H54 (cell line): ENCODE results near the gene ATG9A.

Experiments used
- DNase-seq: peaks from one replicate; pipeline ENCODE4 v3.0.0; 2011; ENCODE audit warnings: low spot score, mixed read lengths; ENCODE audit not compliant: insufficient read length
- FAIRE-seq: peaks from 3 replicates; lab custom pipeline; 2011; peaks lifted over from hg19 to GRCh38; lab: Jason Lieb, UNC
- POLR2A ChIP-seq: IDR thresholded peaks from 2 replicates; pipeline ENCODE4 v1.6.1; 2011; ENCODE audit warnings: low read depth, mild to moderate bottlenecking, low read length

Gene ATG9A

GRCh38 chr2:219199470-219200211 lies 29.8 kb downstream of the ATG9A start:
- no peak for TF ChIP-seq POLR2A
- FAIRE-seq (no peak), DNase-seq (no peak)

DNA sequence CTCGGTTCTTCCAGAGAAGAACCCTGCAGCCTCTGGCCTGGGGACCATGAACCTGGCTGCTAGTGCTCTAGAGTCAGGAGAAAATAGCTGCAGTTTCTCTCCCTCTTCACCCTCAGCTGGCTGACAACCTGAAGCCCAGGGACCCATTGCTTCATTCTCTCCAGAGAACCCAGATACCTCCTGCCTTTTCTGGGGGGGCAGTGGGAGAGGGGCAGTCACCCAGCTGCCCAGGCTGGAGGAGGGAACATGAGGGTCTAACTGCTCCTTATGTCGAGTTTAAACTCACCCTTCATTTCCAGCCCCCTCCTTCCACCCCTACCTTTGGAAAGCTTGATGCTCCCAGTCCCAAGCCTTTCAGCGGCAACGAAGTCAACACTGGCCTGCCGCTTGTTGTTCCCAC lies 30.5 kb downstream of the ATG9A start:
- no peak for TF ChIP-seq POLR2A
- DNase-seq (no peak), FAIRE-seq (no peak)

DNA sequence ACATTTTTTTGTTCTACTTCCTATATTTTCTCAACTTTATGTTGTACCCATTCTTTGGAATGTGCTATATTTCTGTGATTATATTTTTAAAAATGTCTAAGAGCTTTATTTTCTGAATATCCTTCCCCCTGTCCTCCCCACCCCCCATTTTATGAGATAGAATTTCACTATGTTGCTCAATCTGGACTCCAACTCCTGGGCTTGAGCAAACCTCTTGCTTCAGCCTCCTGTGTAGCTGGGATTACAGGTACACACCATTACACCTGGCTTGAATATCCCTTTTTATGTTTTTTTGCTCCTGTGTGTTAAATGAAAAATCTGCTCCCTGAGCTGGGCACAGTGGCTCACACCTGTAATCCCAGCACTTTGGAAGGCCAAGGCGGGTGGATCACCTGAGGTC lies 32.0 kb downstream of the ATG9A start:
- DNase-seq (no peak), FAIRE-seq (no peak)
- TF ChIP-seq POLR2A, result no peak

GRCh38 chr2:219186754-219187456 lies 42.5 kb downstream of the ATG9A start:
- no peak for DNase-seq
- no peak for TF ChIP-seq POLR2A
- no peak for FAIRE-seq

DNA sequence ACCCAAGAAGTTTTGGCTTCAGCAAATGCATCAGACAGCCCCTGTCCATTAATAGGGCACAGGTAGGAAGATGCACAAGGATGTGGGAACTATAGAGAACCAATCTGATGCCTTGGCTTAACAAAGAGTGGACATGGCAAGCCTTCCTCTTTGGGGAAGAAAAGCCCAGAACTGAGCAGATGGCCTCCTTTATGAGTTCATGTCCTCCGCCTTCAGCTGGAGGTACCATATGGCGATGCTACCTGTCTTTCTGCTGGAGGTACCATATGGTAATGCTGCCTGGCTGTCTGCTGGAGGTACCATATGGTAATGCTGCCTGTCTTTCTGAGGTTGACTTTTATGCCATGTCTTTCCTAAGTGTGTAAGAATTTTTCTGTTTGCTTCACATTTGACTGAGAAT lies 45.3 kb downstream of the ATG9A start:
- TF ChIP-seq POLR2A, result no peak
- FAIRE-seq, result no peak
- DNase-seq, result no peak

DNA sequence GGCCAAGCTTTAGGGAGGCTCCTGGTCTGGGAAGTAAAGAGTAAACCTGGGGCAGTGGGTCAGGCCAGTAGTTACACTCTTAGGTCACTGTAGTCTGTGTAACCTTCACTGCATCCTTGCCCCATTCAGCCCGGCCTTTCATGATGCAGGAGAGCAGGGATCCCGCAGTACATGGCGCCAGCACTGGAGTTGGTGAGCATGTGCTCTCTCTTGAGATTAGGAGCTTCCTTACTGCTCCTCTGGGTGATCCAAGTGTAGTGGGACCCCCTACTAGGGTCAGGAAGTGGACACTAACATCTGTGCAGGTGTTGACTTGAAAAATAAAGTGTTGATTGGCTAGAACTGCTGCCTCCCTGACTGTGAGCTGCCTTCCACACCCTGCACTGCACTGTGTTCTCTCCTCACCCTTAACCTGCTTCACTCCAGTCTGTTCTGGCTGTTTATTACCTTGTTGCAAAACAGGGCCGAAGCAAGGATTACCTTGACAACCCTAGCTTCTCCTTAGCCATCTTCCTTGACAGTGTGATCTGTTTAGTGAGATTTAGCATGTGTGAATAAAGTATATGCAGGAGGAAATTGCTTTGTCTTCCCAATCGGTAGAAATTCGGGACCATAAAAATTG lies 46.2 kb downstream of the ATG9A start:
- no peak for TF ChIP-seq POLR2A
- DNase-seq (no peak), FAIRE-seq (no peak)

DNA sequence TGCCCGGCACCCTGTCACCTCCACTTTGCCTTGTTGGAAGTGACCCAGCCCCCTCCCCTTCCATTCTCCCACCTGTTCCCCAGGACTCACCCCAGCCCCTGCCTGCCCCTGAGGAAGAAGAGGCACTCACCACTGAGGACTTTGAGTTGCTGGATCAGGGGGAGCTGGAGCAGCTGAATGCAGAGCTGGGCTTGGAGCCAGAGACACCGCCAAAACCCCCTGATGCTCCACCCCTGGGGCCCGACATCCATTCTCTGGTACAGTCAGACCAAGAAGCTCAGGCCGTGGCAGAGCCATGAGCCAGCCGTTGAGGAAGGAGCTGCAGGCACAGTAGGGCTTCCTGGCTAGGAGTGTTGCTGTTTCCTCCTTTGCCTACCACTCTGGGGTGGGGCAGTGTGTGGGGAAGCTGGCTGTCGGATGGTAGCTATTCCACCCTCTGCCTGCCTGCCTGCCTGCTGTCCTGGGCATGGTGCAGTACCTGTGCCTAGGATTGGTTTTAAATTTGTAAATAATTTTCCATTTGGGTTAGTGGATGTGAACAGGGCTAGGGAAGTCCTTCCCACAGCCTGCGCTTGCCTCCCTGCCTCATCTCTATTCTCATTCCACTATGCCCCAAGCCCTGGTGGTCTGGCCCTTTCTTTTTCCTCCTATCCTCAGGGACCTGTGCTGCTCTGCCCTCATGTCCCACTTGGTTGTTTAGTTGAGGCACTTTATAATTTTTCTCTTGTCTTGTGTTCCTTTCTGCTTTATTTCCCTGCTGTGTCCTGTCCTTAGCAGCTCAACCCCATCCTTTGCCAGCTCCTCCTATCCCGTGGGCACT lies 46.9 kb downstream of the ATG9A start:
- no peak for TF ChIP-seq POLR2A
- DNase-seq, result no peak
- no peak for FAIRE-seq

DNA sequence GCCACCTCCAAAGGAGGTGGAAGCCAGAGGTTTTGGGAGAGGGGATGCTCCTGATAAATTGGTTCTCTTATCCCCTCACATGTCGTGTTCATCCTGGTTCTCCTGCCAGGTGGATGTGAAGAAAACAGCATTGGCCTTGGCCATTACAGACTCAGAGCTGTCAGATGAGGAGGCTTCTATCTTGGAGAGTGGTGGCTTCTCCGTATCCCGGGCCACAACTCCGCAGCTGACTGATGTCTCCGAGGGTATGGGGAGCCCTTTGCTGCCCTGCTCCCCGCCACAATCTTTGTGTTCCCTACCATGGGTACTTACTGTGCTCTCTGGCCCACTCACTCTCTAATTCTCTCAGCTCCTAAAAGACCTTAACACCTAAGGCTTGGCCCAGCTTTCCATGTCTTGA lies 47.9 kb downstream of the ATG9A start:
- FAIRE-seq (no peak), DNase-seq (no peak)
- TF ChIP-seq POLR2A, result no peak

GRCh38 chr2:219180961-219181360 lies 48.5 kb downstream of the ATG9A start:
- TF ChIP-seq POLR2A, result no peak
- FAIRE-seq, result no peak
- DNase-seq, result no peak

- no peak for TF ChIP-seq POLR2A
- FAIRE-seq (no peak), DNase-seq (no peak)
Measured at GRCh38 chr2:219179601-219180465, 49.6 kb downstream of the ATG9A start.

DNA sequence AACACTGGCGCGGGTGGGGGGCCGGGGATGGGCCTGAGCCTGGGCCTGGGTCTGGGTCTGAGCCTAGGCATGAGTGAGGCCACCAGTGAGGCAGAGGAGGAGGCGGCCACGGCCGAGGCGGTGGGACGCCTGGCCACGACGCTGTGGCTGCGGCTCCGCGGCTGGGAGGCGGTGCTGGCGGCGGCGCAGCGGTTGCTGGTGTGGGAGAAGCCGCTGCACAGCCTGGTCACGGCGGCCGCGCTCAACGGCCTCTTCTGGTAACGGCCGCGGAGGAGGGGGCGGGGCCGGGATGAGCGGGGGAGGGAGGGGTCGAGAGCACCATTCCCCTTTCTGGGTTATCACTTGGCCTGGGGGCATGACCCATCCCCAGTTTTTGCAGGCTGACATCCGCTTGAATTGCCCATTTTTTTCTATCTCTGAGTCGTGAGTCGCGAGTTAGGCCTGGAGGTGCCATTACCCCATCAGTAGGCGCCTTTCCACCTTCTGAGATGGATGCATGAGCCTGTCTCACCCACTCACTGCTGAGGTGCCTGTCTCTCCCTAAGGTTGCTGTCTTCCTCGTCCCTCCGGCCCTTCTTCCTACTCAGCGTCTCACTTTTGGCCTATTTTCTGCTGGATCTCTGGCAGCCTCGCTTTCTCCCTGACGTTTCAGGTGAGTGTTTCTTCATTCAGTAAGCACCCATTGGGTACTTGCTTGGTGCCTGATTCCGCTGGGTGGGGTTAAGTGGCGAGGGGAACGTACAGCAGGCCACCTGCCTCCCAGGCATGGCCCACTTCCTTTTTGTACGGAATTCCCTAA lies 50.9 kb downstream of the ATG9A start:
- DNase-seq, result peak; percentile 22
- FAIRE-seq, result no peak
- TF ChIP-seq POLR2A, result peak; percentile 5; the same call in 1 of the 2 replicates
